HG02623 (cell line): ENCODE results near the gene MON1A.
"Not testable (repeated sequence)": the region's sequence is repeated elsewhere in the genome, so short reads cannot be mapped to it uniquely, and the experiment has no call there.

ENCODE experiments used
- ATAC-seq: cut with Tn5 transposase; IDR thresholded peaks from one replicate; pipeline ENCODE4 v1.9.1; 2021; ENCODE audit warnings: moderate library complexity; ENCODE audit not compliant: unreplicated experiment

The MON1A gene

DNA sequence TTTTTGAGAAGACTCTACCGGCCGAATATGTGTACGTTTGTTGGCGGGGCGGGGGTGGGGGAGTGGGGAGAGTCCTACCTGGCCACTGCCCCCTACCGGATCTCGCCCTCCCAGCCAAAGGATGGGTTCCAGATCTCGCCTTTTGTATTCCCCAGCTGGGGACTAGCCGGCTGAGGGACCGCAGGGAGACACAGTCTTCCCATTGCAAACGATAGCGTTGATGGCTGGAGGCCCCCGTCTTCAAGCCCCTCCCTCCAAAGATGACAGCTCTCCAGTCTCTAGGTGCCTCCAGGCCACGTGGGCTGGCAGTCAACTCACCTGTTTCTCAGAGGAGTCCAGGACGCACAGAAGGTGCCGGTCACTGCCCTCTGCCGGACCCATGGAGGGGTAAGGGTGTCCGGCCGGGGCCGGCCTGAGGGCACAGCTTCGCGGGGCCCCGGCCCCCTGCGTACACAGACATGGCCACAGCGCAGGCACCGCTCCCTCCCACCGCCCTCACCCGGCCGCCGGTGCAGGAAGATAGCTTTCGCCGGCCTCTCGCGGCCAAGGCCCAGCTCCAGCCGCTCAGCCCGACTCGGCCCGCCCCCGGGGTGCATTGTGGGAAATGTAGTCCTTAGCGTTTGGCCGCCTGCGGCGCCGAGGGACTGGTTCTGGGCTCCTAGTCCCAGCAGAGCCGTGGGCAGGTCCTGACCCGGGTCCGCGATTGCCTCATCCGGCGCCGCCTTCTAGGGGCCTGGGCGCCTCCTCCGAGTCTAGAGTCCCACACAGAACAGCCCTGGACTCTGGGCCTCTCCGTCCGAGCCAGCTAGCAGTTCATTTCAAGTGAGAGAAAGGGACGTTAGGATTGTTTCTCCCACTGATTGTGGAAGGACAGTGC, at the start of gene MON1A:
MON1A (minus strand) TSS at position 521 of the 877 bp plus-strand sequence. CDS start 16,465 bp downstream, outside the sequence.
- peak; percentile 73 for ATAC-seq

DNA sequence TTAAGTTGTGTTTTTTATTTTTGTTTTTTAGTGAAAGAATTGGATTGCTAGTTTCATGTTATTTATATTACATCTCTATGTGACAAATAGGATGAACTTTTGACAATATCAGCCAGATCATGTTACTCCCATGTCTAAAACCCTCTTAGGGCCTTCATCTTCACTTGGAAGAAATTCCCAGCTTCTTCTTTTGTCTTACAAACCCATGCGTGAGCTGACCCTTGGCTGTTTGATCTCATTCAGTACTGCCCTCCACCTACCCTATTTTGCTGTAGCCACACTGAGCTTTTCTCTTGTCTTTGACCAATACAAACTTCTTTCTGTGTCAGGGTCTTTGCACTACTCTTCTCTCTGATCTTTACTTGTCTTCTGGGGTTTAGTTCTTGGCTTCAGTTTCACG, 47.3 kb upstream of the MON1A start:
- no peak for ATAC-seq

GRCh38 chr3:49972656-49973055, 43.0 kb upstream of the MON1A start:
- ATAC-seq = no peak

DNA sequence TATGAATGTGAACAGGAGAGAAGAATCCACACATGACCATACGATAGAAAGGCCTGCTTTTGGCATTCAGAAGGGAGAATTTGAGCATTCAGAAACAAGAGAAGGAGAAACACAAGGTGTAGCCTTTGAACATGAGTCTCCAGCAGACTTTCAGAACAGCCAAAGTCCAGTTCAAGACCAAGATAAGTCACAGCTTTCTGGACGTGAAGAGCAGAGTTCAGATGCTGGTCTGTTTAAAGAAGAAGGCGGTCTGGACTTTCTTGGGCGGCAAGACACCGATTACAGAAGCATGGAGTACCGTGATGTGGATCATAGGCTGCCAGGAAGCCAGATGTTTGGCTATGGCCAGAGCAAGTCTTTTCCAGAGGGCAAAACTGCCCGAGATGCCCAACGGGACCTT, 38.7 kb upstream of the MON1A start:
- ATAC-seq = no peak

DNA sequence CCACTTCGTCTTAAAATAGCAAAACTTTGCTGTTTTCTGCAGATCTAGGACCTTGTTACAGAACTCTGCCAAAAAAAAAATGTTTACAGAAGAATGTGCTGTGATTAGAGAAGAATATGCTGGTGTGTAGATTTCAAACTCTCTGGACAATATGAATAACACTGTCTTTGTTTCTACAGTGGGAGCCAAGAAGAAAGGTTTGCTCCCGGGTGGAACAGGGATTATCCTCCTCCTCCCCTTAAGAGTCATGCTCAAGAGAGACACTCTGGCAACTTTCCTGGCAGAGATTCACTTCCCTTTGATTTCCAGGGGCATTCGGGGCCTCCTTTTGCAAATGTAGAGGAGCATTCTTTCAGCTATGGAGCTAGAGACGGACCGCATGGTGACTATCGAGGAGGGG, 37.7 kb upstream of the MON1A start:
- ATAC-seq = no peak

DNA sequence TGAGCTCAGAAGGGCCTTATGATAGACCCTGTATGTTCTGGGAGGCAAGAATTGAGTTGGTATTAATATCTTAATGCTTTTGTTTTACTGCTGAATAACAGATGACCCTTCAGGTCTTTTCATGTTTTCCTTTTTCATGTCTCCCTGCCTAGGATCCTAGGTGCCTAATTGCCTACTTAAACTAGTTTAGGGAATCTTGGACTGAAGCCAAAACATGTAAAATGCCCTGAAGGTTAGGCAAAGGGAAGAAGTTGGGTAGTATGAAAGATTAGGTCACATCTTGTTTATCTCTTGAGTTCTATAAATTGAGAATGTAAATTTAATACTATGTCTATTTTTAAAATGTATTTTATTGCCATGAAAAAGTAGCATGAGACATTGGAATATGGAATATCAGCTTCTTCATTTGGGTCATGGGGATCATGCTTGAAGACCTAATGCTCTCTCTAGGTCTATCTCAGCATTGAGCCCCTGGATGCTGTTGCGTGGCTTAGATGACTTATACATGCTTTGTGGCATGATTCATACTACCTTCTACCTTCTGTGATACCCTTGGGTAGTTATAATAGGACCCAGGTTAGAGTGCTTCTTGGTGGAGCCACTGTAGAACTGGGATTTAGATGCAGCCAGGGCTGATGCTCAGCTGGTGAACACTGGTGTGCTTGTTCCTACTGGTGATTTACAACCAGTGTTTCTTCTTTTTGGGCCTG, 36.8 kb upstream of the MON1A start:
- no peak for ATAC-seq

- no peak for ATAC-seq
These were observed 26.0 kb upstream of the MON1A start for GRCh38 chr3:49955636-49956035.

DNA sequence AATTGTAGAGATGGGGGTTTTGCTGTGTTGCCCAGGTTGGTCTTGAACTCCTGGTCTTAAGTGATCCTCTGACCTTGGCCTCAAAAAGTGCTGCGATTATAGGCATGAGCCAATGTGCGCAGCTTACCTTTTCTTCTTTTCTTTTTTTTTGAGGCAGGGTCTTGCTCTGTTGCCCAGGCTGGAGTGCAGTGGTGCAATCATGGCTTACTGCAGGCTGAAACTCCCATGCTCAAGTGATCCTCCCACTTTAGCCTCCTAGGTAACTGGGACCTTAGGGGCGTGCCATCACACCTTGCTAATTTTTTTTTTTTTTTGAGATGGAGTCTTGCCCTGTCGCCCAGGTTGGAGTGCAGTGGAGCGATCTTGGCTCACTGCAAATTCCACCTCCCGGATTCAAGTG, 23.3 kb upstream of the MON1A start:
- no peak for ATAC-seq

DNA sequence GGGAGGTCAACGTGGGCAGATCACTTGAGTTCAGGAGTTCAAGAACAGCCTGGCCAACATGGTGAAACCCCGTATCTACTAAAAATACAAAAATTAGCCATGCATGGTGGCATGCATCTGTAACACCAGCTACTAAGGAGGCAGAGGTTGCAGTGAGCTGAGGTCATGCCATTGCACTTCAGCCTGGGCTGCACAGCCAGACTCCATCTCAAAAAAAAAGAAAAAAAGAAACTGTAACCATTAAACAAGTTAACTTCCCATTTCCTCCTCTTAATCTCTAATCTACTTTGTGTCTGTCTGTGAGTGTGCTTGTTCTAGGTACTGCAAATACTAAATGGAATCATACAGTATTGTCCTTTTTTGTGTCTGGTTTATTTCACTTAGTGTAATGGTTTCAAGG, 13.0 kb upstream of the MON1A start:
- ATAC-seq = no peak

GRCh38 chr3:49940667-49941249, 11.1 kb upstream of the MON1A start:
- ATAC-seq = peak; percentile 8

DNA sequence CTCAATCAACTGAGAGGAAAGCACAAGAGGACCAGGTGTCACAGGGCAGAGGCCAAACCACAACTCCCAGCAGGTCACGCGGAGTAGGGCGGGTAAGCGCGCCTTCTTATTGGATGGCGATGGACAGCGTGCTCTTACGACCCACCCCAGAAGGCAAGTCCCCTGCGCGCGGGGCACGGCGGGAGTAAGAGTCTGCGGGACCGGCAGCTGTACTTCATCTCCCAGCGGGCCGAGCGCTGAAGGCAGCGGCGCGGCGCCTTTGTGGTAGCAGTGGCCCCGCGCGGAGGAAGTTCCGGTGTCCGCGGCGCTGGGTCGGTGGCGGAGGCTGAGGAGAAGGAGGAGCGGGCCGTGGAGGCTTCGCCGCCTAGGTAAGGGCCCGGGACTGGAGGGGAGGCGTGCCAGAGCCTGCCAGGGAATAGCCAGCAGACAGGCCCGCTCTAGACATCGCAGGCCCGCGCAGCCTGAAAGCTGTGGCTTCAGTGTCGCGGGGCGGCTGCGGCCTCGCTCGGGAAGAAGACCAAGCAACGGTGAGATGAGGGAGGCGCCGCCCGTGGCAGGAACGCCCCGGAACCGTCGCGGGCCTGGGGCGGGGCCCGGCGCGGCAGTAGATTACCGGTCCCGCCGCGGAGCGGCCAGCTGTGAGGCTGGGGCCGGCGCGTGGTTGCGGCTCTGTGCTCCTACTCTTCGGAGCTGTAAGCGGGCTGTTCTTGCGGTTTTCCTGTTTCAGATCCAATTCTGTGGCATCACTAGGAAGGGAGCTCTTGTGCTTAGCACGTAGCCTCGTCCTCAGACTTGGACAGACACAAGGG, 10.5 kb upstream of the MON1A start, which contains the start of gene RBM6:
RBM6 (plus strand) TSS at position 293 of the 809 bp plus-strand sequence. CDS start 22,492 bp downstream, outside the sequence.
- ATAC-seq = peak; percentile 87

GRCh38 chr3:49937090-49937489, 7.5 kb upstream of the MON1A start:
- no peak for ATAC-seq

GRCh38 chr3:49932281-49932680, 2.7 kb upstream of the MON1A start:
- not testable (repeated sequence) for ATAC-seq

DNA sequence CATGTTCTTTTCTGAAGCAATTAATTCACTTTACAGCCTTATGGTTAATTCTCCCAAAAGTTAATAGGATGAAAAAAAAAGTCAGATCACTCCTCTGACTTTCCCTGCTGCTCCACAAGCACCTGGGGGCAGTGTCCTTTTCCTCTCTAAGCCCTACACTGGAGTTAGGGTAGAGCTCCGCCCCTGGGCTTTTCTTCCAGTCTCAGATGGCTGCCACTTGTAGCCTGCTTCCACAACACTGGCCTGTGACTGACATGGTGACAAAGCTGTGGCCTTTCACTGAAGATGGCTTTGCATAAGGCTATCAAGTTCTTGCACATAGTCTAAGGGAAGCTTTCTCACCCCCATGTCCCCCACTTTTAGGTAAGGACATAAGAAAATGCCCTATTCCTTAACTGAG, 1.3 kb upstream of the MON1A start:
- no peak for ATAC-seq

DNA sequence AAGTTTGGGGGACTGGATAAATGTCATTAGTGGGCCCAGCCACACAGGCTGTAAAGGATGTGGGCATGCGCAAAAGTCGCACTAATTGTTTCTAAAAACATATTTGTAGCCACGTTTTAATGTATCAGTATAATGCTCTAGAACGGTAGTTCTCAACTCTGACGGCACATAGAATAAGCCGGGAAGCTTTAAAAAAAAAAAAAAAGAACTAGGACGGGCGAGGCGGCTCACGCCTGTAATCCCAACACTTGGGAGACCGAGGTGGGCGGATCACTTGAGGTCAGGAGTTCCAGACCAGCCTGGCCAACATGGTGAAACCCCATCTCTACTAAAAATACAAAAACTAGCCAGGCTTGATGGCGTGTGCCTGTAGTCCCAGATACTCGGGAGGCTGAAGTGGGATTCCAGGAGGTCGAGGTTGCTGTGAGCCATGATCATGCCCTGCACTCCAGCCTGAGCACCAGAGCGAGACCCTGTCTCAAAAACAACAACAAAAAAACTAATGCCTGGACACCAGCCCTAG, 618 bp upstream of the MON1A start:
- ATAC-seq = no peak

DNA sequence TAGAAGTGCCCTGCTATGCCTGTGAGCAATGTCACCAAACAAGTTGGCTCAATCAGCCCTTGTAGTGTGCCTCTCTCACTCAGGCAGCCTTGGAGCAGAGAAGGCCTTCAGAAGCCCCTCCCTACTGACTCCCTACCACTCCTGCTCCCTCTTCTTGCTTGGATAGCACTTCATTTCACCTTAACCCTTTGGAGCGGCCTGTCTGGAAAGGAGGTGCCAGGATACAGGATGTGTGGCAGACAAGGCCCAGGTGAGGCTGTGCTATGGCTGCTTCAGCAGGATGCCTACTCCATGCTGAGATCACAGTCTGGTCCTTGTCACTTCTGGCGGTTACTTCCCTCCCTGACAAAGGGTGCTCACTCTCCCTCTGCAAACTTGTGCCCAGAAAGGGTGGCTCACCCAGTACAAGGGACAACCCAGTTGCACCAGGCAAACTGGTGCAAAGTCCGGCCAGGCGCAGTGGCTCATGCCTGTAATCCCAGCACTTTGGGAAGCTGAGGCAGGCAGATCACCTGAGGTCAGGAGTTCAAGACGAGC, 1.1 kb downstream of the MON1A start:
- no peak for ATAC-seq

GRCh38 chr3:49927798-49928197, 1.8 kb downstream of the MON1A start:
- no peak for ATAC-seq

DNA sequence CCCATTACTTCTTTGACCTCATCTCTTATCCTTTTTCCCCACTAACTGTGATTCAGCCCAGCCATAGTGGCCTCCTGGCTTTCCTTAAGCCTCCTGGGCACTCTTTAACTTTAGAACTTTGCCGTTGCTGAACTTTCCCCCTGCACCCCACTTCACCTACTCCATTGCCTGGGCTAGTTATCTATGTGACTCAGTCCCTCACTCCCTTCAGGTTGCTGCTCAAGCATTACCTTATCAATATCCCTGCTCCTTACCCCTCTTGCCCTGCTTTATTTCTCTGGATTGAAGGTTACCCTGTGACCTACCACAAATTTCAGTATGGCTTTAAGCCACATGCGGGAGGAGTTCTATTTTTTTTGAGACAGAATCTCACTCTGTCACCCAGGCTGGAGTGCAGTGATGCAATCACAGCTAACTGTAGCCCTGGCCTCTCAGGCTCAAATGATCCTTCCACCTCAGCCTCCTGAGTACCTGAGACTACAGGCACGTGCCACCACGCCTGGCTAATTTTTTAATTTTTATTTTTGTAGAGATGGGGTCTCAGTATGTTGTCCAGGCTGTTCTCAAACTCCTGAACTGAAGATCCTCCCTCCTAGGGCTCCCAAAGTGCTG, 3.4 kb downstream of the MON1A start:
- no peak for ATAC-seq

DNA sequence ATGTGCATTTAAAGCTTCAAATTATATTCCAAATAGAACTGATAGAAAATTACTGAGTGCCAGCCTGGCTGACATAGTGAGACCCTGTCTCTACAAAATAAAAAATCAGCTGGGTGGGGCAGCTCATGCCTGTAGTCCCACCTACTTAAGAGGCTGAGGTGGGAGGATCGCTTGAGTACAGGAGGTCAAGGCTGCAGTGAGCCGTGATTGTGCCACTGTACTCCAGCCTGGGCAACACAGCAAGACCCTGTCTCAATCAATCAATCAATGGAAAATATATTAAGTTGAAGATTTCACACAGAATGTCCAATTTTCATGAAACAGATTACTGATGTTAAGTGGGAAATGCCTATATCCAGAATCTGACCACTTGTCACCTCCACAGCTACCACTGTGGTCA, 4.1 kb downstream of the MON1A start:
- no peak for ATAC-seq

DNA sequence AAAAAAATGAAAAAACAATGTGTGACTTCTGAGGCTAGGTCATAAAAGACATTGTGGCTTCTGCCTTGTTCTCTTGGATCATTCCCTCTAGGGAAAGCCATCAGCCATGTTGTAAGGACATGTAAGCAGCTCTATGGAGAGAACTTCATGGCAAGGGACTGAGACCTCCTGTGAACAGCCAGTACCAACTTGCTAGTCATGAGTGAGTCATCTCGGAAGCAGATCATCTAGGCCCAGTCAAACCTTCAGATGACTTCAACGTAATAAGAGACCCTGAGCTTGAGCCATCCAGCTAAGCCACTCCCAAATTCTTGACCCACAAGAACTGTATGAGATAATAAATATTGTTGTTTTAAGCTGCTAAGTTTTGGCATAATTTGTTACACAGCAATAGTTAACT, 4.9 kb downstream of the MON1A start:
- ATAC-seq = no peak
